Right lobe of liver (tissue), 6 donors: ENCODE data around the gene MDM2. TPM values are rescaled to one million over a fixed set of nuclear protein-coding genes. Genes with fewer than 3 reads are reported as not detected.
"Not testable (repeated sequence)": the region's sequence is repeated elsewhere in the genome, so short reads cannot be mapped to it uniquely, and the experiment has no call there.

Source experiments
- ATAC-seq, 4 donors: fragments of 200-7000 bp; cut with Tn5 transposase; one replicate each; pipeline ENCODE4 v1.9.1; 2020; ENCODE audit warnings: mild to moderate bottlenecking in 4 of 4, moderate library complexity in 4 of 4
- DNase-seq, 3 donors: peaks; one replicate each; pipeline ENCODE4 v3.0.0-alpha.2; 2020
- H3K27ac ChIP-seq, 3 donors: fragments of 200-600 bp; one replicate each; pipeline ENCODE4 v1.8.0; 2022
- H3K27me3 ChIP-seq, 2 donors: fragments of 200-600 bp; one replicate each; pipeline ENCODE4 v1.8.0; 2022
- H3K36me3 ChIP-seq, 4 donors: fragments of 200-600 bp; sonication (generic) in 1 of 4; one replicate each; pipeline versions ENCODE4 v1.5.1 to v1.8.0; 2017 to 2022; ENCODE audit warnings: control low read depth in 1 of 4
- H3K4me1 ChIP-seq, 4 donors: fragments of 200-600 bp; sonication (generic) in 1 of 4; one replicate each; pipeline versions ENCODE4 v1.5.1 to v1.8.0; 2017 to 2022; ENCODE audit warnings: control low read depth in 1 of 4
- H3K4me3 ChIP-seq, 3 donors: fragments of 200-600 bp; one replicate each; pipeline ENCODE4 v1.8.0; 2022
- H3K9me3 ChIP-seq, 4 donors: fragments of 200-600 bp; sonication (generic) in 1 of 4; one replicate each; pipeline versions ENCODE4 v1.5.1 to v1.8.0; 2017 to 2022; ENCODE audit warnings: control low read depth in 1 of 4
- POLR2A ChIP-seq: fragments of 450-650 bp; IDR thresholded peaks from one replicate; pipeline ENCODE4 v1.6.1; 2017; ENCODE audit warnings: antibody characterized with exemption, mild to moderate bottlenecking
- WGBS: methylation state at CpG from one replicate; pipeline ENCODE4 v1.1.6; 2018; ENCODE audit warnings: low coverage, low lambda C conversion rate; ENCODE audit not compliant: insufficient coverage; ENCODE audit errors: missing lambda C conversion rate; 5-methylcytosine and 5-hydroxymethylcytosine counted together
- intact Hi-C, 2 donors: fragments of 100-400 bp; cut with DNase I; formaldehyde crosslinking; loops; one replicate each; pipeline versions ENCODE4 v1.11.2 to v1.14.1; 2022
- total RNA-seq, 6 experiments: library from RNA; depleted of rRNA in 2 of 6; stranded (reverse); fragments of >200 nt in 2 of 6; fragmentation: NEBNext Ultra II Directional in 3 of 6; extraction: Animal tissue kit (Norgen Biotek cat#: 25700) in 3 of 6; gene quantifications; one replicate each; pipeline versions ENCODE4 v1.1.0 to v1.2.4, GENCODE V29; 2016 to 2023
- TF ChIP-seq, protein P1 (sequence below), 4 donors: fragments of 200-600 bp in 3 of 4; fragments of 450-650 bp in 1 of 4; IDR thresholded peaks; one replicate each; pipeline versions ENCODE4 v1.5.1 to v1.8.0; 2016 to 2022; ENCODE audit warnings: antibody characterized with exemption in 4 of 4, mild to moderate bottlenecking in 2 of 4
- donor health status: DM: no; HTN: yes; CAD: no.
- donor health status: DM: no; HTN: no; CAD: no.
- donor health status: DM: no; HTN: no; CAD: no.
- donor health status: DM: no; HTN: yes; CAD: no.
- donor health status: DM: no; HTN: yes; CAD: no.

MDM2 gene
- total RNA-seq, 6 experiments from 2014 or later: 56.9 to 74.3 (median 64.0) TPM

DNA sequence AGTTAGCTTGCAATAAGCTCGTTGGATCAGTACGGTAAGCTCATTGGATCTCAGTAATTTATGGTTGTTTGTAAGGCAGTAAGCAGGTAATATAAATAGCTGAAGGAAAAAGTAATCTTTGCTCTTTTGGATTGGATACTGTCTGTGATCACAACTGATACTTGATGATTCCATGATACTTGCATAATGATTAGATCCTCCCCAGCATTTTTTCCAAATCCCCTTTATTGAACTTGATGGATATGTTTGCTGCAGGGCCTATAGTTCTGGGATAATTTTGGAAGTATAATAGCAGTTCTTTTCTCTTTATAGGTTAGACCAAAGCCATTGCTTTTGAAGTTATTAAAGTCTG lies 5.2 kb downstream of the MDM2 start:
- ATAC-seq: no peak
- Histone ChIP-seq H3K27me3 (no peaks in the 10 kb centered on the region), H3K4me1 (peaks cover 0 to 41% (median 5%) of the 10 kb centered on the region in 4 donors), H3K36me3 (peaks cover 6 to 57% (median 32%) of the 10 kb centered on the region in 4 donors), H3K9me3 (no peaks in the 10 kb centered on the region), H3K4me3 (no peak overlapping the region), H3K27ac (no peak overlapping the region)
- DNase-seq: no peak
- TF ChIP-seq, protein P1, sequence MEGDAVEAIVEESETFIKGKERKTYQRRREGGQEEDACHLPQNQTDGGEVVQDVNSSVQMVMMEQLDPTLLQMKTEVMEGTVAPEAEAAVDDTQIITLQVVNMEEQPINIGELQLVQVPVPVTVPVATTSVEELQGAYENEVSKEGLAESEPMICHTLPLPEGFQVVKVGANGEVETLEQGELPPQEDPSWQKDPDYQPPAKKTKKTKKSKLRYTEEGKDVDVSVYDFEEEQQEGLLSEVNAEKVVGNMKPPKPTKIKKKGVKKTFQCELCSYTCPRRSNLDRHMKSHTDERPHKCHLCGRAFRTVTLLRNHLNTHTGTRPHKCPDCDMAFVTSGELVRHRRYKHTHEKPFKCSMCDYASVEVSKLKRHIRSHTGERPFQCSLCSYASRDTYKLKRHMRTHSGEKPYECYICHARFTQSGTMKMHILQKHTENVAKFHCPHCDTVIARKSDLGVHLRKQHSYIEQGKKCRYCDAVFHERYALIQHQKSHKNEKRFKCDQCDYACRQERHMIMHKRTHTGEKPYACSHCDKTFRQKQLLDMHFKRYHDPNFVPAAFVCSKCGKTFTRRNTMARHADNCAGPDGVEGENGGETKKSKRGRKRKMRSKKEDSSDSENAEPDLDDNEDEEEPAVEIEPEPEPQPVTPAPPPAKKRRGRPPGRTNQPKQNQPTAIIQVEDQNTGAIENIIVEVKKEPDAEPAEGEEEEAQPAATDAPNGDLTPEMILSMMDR (IDR thresholded peaks at IDR 0.05): no peak
- no peak for TF ChIP-seq POLR2A
- 88% methylated on average over 2 of the region's 2 CpGs for WGBS
- intact Hi-C loops: no loop called here

- no peaks in the 10 kb centered on the region for H3K27me3 ChIP-seq
- no peak overlapping the region for H3K4me3 ChIP-seq
- no peak for DNase-seq
- ATAC-seq: no peak
- WGBS: 67% methylated on average over 3 of the region's 3 CpGs
- H3K36me3 ChIP-seq: peaks cover 6 to 70% (median 39%) of the 10 kb centered on the region in 4 donors
- intact Hi-C loops: no loop called here
- H3K4me1 ChIP-seq: peaks cover 0 to 41% (median 5%) of the 10 kb centered on the region in 4 donors
- H3K27ac ChIP-seq: no peak overlapping the region
- TF ChIP-seq, protein P1 (IDR thresholded peaks at IDR 0.05): no peak
- no peak for TF ChIP-seq POLR2A
- H3K9me3 ChIP-seq: no peaks in the 10 kb centered on the region
Observed at GRCh38 chr12:68814490-68815231, 6.7 kb downstream of the MDM2 start.

DNA sequence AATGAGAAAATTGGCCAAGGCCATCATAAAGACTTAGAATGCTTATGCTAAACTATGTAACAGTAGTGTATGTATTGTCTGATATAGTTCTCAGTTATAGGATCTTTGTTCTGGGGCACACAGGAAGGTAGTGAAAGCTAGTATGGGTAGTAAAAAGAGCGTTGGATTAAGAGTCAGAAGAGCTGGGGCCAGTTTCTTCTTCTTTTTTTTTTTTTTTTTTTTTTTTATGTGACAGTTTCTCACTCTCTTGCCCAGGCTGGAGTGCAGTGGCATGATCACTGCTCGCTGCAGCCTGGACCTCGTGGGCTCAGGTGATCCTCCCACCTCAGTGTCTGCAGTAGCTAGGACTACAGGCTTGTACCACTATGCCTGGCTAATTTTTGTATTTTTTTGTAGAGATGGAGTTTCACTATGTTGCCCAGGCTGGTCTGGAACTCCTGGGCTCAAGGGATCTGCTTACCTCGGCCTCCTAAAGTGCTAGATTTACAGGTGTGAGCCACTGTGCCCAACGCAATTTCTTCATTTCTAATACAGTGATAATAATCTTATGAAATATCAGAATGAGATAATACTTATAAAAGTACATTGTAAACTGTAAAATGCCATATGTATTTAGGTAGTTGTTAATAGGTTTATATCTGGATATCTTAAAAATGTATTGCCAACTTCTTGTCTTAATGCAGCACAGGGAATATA lies 7.4 kb downstream of the MDM2 start:
- DNase-seq: no peak
- Histone ChIP-seq H3K27ac (no peak overlapping the region), H3K9me3 (no peaks in the 10 kb centered on the region), H3K27me3 (no peaks in the 10 kb centered on the region), H3K4me1 (peaks cover 0 to 39% (median 5%) of the 10 kb centered on the region in 4 donors), H3K4me3 (no peak overlapping the region), H3K36me3 (peaks cover 6 to 77% (median 36%) of the 10 kb centered on the region in 4 donors)
- WGBS: 83% methylated on average over 5 of the region's 5 CpGs
- TF ChIP-seq, protein P1 (IDR thresholded peaks at IDR 0.05): no peak
- no peak for TF ChIP-seq POLR2A
- intact Hi-C loops: no loop called here
- ATAC-seq: peak in 1 of 4 donors; percentile 17

DNA sequence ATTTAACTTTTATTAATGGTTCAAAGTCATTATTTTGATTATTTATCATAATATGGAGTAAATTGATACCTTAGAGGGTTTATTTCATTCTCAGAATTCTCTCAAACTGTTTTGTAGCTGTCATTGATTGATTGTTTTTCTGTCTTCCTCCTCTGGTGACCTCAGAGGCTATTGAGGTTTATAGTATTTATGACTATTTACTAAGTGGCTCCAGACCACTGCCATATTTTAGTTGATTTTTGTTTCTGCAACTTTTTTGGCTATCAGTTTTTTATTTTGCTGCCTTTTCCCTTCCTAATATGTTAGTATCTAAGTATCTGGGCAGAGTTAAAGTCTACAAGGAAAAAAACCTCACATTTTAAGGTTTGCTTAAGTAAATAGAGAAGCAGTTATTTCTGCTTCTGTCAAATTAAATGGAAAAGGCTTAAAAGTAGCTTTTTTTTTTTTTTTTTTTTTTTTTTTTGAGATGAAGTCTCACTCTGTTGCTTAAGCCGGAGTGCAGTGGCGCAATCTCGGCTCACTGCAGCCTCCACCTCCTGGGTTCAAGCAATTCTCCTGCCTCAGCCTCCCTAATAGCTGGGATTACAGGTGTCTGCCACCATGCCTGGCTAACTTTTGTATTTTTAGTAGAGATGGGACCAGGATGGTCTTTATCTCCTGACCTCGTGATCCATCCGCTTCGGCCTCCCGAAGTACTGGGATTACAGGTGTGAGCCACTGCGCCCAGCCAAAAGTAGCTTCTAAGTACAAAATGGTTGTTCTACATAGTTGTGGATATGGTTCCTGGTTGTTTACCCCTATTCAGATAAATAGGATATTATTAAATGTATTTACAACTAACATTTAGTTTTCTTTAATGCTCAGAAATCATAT lies 8.2 kb downstream of the MDM2 start:
- ATAC-seq (no peak), DNase-seq (no peak)
- no peak overlapping the region for H3K4me3 ChIP-seq
- no peaks in the 10 kb centered on the region for H3K9me3 ChIP-seq
- no peak overlapping the region for H3K27ac ChIP-seq
- no peaks in the 10 kb centered on the region for H3K27me3 ChIP-seq
- H3K36me3 ChIP-seq: peaks cover 6 to 85% (median 39%) of the 10 kb centered on the region in 4 donors
- WGBS: 89% methylated on average over 8 of the region's 8 CpGs
- TF ChIP-seq, protein P1 (IDR thresholded peaks at IDR 0.05): no peak
- TF ChIP-seq POLR2A: no peak
- intact Hi-C loops: no loop called here
- peaks cover 0 to 33% (median 5%) of the 10 kb centered on the region in 4 donors for H3K4me1 ChIP-seq

- intact Hi-C loops, H3K4me3 ChIP-seq, H3K9me3 ChIP-seq, ATAC-seq, DNase-seq, H3K27ac ChIP-seq, H3K27me3 ChIP-seq: not testable (repeated sequence)
- Histone ChIP-seq H3K4me1 (peaks cover 0 to 11% (median 0%) of the 10 kb centered on the region in 4 donors), H3K36me3 (peaks cover 1 to 97% (median 41%) of the 10 kb centered on the region in 4 donors)
- WGBS: 94% methylated on average over 11 of the region's 13 CpGs
Observed at GRCh38 chr12:68819481-68819880, 11.5 kb downstream of the MDM2 start.
